Stimulated activated CD8-positive, alpha-beta memory T cell treated with anti-CD3 and anti-CD28 coated beads, Interleukin-12 subunit alpha, Interleukin-12 subunit beta, amount 100 ng/mL, for 24 hours (primary cell): ENCODE data around the gene PALM3.

Experiments used
- DNase-seq: peaks from one replicate; pipeline ENCODE4 v3.0.0-alpha.2; 2020; ENCODE audit errors: extremely low read depth

The PALM3 gene

GRCh38 chr19:14089412-14089661 is 27.5 kb upstream of the PALM3 start:
- DNase-seq = no peak

GRCh38 chr19:14088634-14089411 is 26.9 kb upstream of the PALM3 start:
- DNase-seq = no peak

GRCh38 chr19:14086098-14086497 is 24.2 kb upstream of the PALM3 start:
- DNase-seq = no peak

- no peak for DNase-seq
Observed at GRCh38 chr19:14085309-14085995, 23.6 kb upstream of the PALM3 start, which contains the start of gene C19orf67. C19orf67 (minus strand) TSS chr19:14085783; CDS start chr19:14085627, 156 bp downstream.

GRCh38 chr19:14082675-14082960 is 20.7 kb upstream of the PALM3 start:
- DNase-seq = no peak

- no peak for DNase-seq
Observed at GRCh38 chr19:14081797-14082674, 20.2 kb upstream of the PALM3 start.

GRCh38 chr19:14080887-14081796 is 19.3 kb upstream of the PALM3 start:
- DNase-seq = peak; percentile 95

GRCh38 chr19:14078411-14078810 is 16.5 kb upstream of the PALM3 start:
- no peak for DNase-seq

- no peak for DNase-seq
Observed at GRCh38 chr19:14073925-14074838, 12.3 kb upstream of the PALM3 start.

GRCh38 chr19:14073261-14073924 is 11.5 kb upstream of the PALM3 start:
- DNase-seq = no peak

- DNase-seq = no peak
Observed at GRCh38 chr19:14072535-14073260, 10.8 kb upstream of the PALM3 start, which contains the start of gene MISP3. MISP3 (plus strand) TSS chr19:14072786; CDS start chr19:14073310, 524 bp downstream.

- no peak for DNase-seq
Observed at GRCh38 chr19:14070268-14071050, 8.6 kb upstream of the PALM3 start.

GRCh38 chr19:14066134-14066533 is 4.3 kb upstream of the PALM3 start:
- no peak for DNase-seq

- no peak for DNase-seq
Observed at GRCh38 chr19:14063105-14063504, 1.2 kb upstream of the PALM3 start.

- no peak for DNase-seq
Observed at GRCh38 chr19:14062558-14062855, 631 bp upstream of the PALM3 start.

GRCh38 chr19:14061081-14061749 is 661 bp downstream of the PALM3 start:
- DNase-seq = no peak

- no peak for DNase-seq
Observed at GRCh38 chr19:14059652-14060155, 2.2 kb downstream of the PALM3 start.

GRCh38 chr19:14059093-14059480 is 2.8 kb downstream of the PALM3 start:
- no peak for DNase-seq
